COLO668 (cell line): ENCODE results near the gene NLGN3.

Experiments used
- DNase-seq: peaks from one replicate; lab custom pipeline; 2025; ENCODE audit not compliant: unreplicated experiment; lab: John Stamatoyannopoulos, UW

NLGN3 gene

DNA sequence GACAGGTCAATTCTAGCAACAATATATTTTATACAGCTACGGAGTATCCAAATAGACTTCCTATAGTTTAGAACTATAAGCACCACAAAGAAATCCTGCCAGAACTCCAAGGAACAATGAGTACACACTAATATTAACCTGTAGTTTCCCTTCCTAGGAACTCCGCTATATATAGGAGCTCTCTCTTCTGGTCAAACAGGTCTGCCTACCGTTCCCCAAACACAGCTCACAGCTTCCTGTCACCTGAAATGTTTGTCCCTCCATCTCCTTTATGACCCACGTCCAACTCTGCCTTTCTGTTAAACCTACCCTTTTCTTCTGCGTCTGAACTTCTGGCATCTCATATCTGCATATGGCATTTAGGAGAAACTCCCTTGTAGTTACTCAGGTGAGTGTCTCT lies 67.9 kb downstream of the NLGN3 start:
- no peak for DNase-seq

- DNase-seq = no peak
These were observed 69.5 kb downstream of the NLGN3 start for GRCh38 chrX:71214152-71214551.

GRCh38 chrX:71214604-71215337 lies 70.1 kb downstream of the NLGN3 start:
- DNase-seq = peak; percentile 60

GRCh38 chrX:71215338-71215912 lies 70.8 kb downstream of the NLGN3 start:
- DNase-seq = peak; percentile 28

DNA sequence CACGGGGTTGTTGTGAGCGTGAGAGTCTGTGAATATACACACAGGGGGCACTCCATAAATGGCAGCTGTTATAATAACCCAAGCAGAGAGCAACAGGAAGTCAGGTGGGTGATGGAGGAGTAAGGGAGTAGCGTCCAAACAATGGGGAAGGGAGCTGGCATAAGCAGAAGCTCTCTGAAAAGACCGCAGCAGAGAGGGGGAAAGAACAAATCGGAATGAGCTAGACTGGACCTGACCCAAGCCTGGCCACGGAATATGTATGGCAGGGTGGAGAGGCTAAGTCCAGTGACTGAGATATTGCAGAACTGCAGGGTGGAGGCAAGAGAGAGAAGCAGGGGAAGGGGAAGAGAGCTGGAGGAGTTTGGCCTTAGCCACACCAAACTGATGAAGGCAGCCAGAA lies 71.8 kb downstream of the NLGN3 start:
- DNase-seq = peak; percentile 53

GRCh38 chrX:71217298-71217697 lies 72.7 kb downstream of the NLGN3 start:
- no peak for DNase-seq
